Measurements from ENCODE around the gene WDR36. TPM values are rescaled to one million over a fixed set of nuclear protein-coding genes. Genes with fewer than 3 reads are reported as not detected.

WDR36 gene
- polyA plus RNA-seq, 1 of the 3 experiments (the other 2 are of a cell fraction) = 6.7 TPM

GRCh38 chr5:111069839-111070238 lies 22.3 kb upstream of the WDR36 start (continued):
- no peak for TF ChIP-seq TAF1 (IDR thresholded peaks at IDR 0.05; ENCODE audit: borderline replicate concordance, low read depth, low read length)
- peak; percentile 38; the same call in 1 of the 2 replicates for TF ChIP-seq SIN3A (IDR thresholded peaks at IDR 0.05; ENCODE audit: borderline replicate concordance, low read depth, low read length)
- no peak for TF ChIP-seq CTCF (IDR thresholded peaks at IDR 0.05)
- no peak for TF ChIP-seq MXI1 (IDR thresholded peaks at IDR 0.05; ENCODE audit: low read depth, low read length)
- no peak for TF ChIP-seq RAD21 (IDR thresholded peaks at IDR 0.05; ENCODE audit: low read length)
- TF ChIP-seq FOXJ3 (CRISPR knock-in tag; IDR thresholded peaks at IDR 0.05) = no peak
- TF ChIP-seq TCF12 (IDR thresholded peaks at IDR 0.05) = peak; percentile 95
- TF ChIP-seq USF2 (IDR thresholded peaks at IDR 0.05; ENCODE audit: borderline replicate concordance, low read depth, low read length) = no peak
- no peak for TF ChIP-seq IRF3 (IDR thresholded peaks at IDR 0.05; ENCODE audit: low read depth, low read length)
- TF ChIP-seq JUND (IDR thresholded peaks at IDR 0.05) = peak; percentile 78
- TF ChIP-seq RFX5 (IDR thresholded peaks at IDR 0.05; ENCODE audit: low read length) = no peak
- TF ChIP-seq YY1 (IDR thresholded peaks at IDR 0.05; ENCODE audit: low read depth) = no peak
- TF ChIP-seq RXRA (IDR thresholded peaks at IDR 0.05; ENCODE audit: borderline replicate concordance, low read depth) = peak; percentile 29; the same call in 1 of the 2 replicates
- TF ChIP-seq RCOR1 (IDR thresholded peaks at IDR 0.05; ENCODE audit: low read length) = no peak
- TF ChIP-seq GATA2 (CRISPR knock-in tag; IDR thresholded peaks at IDR 0.05) = no peak
- no peak for TF ChIP-seq REST (IDR thresholded peaks at IDR 0.05; ENCODE audit: low read depth, low read length)
- TF ChIP-seq POLR2AphosphoS5 (IDR thresholded peaks at IDR 0.05; ENCODE audit: low read depth, low read length) = peak; percentile 71; the same call in 1 of the 2 replicates
- peak; percentile 72; the same call in 1 of the 2 replicates for TF ChIP-seq FOXM1 (IDR thresholded peaks at IDR 0.05; ENCODE audit: low read depth)
- TF ChIP-seq EP300 (IDR thresholded peaks at IDR 0.05; ENCODE audit: borderline replicate concordance in 1 of 2, low read depth in 1 of 2, low read length in 1 of 2) = peak; percentile 25 to 84; a peak in 3 of 4 replicates
- TF ChIP-seq ELF1 (IDR thresholded peaks at IDR 0.05) = no peak
- peak; percentile 68; the same call in 1 of the 2 replicates for TF ChIP-seq TEAD4 (IDR thresholded peaks at IDR 0.05; ENCODE audit: borderline replicate concordance, insufficient read depth)
- TF ChIP-seq GABPA (IDR thresholded peaks at IDR 0.05; ENCODE audit: low read depth) = no peak
- no peak for TF ChIP-seq SMC3 (IDR thresholded peaks at IDR 0.05; ENCODE audit: low read depth, low read length)

Measured in SK-N-SH (cell line).